ENCODE measurements around the gene ZDHHC11B. TPM values are rescaled to one million over a fixed set of nuclear protein-coding genes. Genes with fewer than 3 reads are reported as not detected.
"Not testable (repeated sequence)": the region's sequence is repeated elsewhere in the genome, so short reads cannot be mapped to it uniquely, and the experiment has no call there.

Gene ZDHHC11B
- total RNA-seq, 4 donors from 2014 or later, result 2.5 to 19.0 (median 4.7) TPM

GRCh38 chr5:758698-759053, 25.9 kb downstream of the ZDHHC11B start:
- intact Hi-C loops (cut with DNase I; ENCODE audit: low total_unique reads), result no loop called here
- TF ChIP-seq POLR2A (IDR thresholded peaks at IDR 0.05) (no peak), CTCF (IDR thresholded peaks at IDR 0.05) (no peak)
- DNase-seq (ENCODE audit: low spot score in 2 of 2), result no peak

GRCh38 chr5:757931-758697, 26.4 kb downstream of the ZDHHC11B start:
- H3K4me3 ChIP-seq (ENCODE audit: low read depth, poor library complexity, severe bottlenecking), result no peak overlapping the region
- TF ChIP-seq POLR2A (IDR thresholded peaks at IDR 0.05), result no peak
- no peak for TF ChIP-seq CTCF (IDR thresholded peaks at IDR 0.05)
- peak in 1 of 2 donors; percentile 91 for DNase-seq (ENCODE audit: low spot score in 2 of 2)
- intact Hi-C loops (cut with DNase I; ENCODE audit: low total_unique reads), result no loop called here
- 57 to 62% methylated on average over 16 to 21 of the region's 21 CpGs for WGBS, 2 donors

More at GRCh38 chr5:758698-759053, 25.9 kb downstream of the ZDHHC11B start:
- WGBS, 2 donors, result 62 to 64% methylated on average over 15 of the region's 15 CpGs
- no peak overlapping the region for H3K4me3 ChIP-seq (ENCODE audit: low read depth, poor library complexity, severe bottlenecking)

- 43 to 52% methylated on average over 12 to 15 of the region's 15 CpGs for WGBS, 2 donors
- no peak overlapping the region for H3K4me3 ChIP-seq (ENCODE audit: low read depth, poor library complexity, severe bottlenecking)
- peak in 1 of 2 donors; percentile 85 for DNase-seq (ENCODE audit: low spot score in 2 of 2)
- TF ChIP-seq CTCF (IDR thresholded peaks at IDR 0.05) (no peak), POLR2A (IDR thresholded peaks at IDR 0.05) (no peak)
- intact Hi-C loops (cut with DNase I; ENCODE audit: low total_unique reads), result no loop called here
Measured at GRCh38 chr5:757346-757930, 27.1 kb downstream of the ZDHHC11B start.

GRCh38 chr5:756865-757345, 27.6 kb downstream of the ZDHHC11B start:
- H3K4me3 ChIP-seq (ENCODE audit: low read depth, poor library complexity, severe bottlenecking), result no peak overlapping the region
- WGBS, 2 donors, result 17 to 20% methylated on average over 6 to 11 of the region's 11 CpGs
- intact Hi-C loops (cut with DNase I; ENCODE audit: low total_unique reads), result no loop called here
- peak in 1 of 2 donors; percentile 87 for DNase-seq (ENCODE audit: low spot score in 2 of 2)
- TF ChIP-seq POLR2A (IDR thresholded peaks at IDR 0.05) (no peak), CTCF (IDR thresholded peaks at IDR 0.05) (no peak)

- WGBS, 2 donors, result 90 to 98% methylated on average over 10 of the region's 10 CpGs
- peak in 1 of 2 donors; percentile 84 for DNase-seq (ENCODE audit: low spot score in 2 of 2)
Measured at GRCh38 chr5:756171-756570, 28.4 kb downstream of the ZDHHC11B start.

GRCh38 chr5:754143-754632, 30.3 kb downstream of the ZDHHC11B start:
- DNase-seq (ENCODE audit: low spot score in 2 of 2); intact Hi-C loops (cut with DNase I; ENCODE audit: low total_unique reads); H3K4me3 ChIP-seq (ENCODE audit: low read depth, poor library complexity, severe bottlenecking): not testable (repeated sequence)
- 54 to 68% methylated on average over 11 to 16 of the region's 16 CpGs for WGBS, 2 donors

More at GRCh38 chr5:756171-756570, 28.4 kb downstream of the ZDHHC11B start:
- TF ChIP-seq POLR2A (IDR thresholded peaks at IDR 0.05), result no peak
- TF ChIP-seq CTCF (IDR thresholded peaks at IDR 0.05), result no peak
- H3K4me3 ChIP-seq (ENCODE audit: low read depth, poor library complexity, severe bottlenecking), result no peak overlapping the region
- intact Hi-C loops (cut with DNase I; ENCODE audit: low total_unique reads), result no loop called here

- intact Hi-C loops (cut with DNase I; ENCODE audit: low total_unique reads); DNase-seq (ENCODE audit: low spot score in 2 of 2); H3K4me3 ChIP-seq (ENCODE audit: low read depth, poor library complexity, severe bottlenecking): not testable (repeated sequence)
- WGBS, 2 donors, result 85 to 86% methylated on average over 15 to 16 of the region's 19 CpGs
Measured at GRCh38 chr5:753567-754142, 30.9 kb downstream of the ZDHHC11B start.

- H3K4me3 ChIP-seq (ENCODE audit: low read depth, poor library complexity, severe bottlenecking); DNase-seq (ENCODE audit: low spot score in 2 of 2); intact Hi-C loops (cut with DNase I; ENCODE audit: low total_unique reads): not testable (repeated sequence)
- 75 to 100% methylated on average over 1 to 16 of the region's 20 CpGs for WGBS, 2 donors
Measured at GRCh38 chr5:752532-753115, 31.9 kb downstream of the ZDHHC11B start.
